IMR-90 (cell line): ENCODE data around the gene MTOR. TPM values are rescaled to one million over a fixed set of nuclear protein-coding genes. Genes with fewer than 3 reads are reported as not detected.

Experiments used
- ATAC-seq: fragments of 200-7000 bp; cut with Tn5 transposase; 2 replicates; pipeline ENCODE4 v1.9.1; 2020; ENCODE audit warnings: low read depth, mild to moderate bottlenecking, moderate library complexity
- BruUV-seq: library from RNA; stranded (reverse); fragments of 400-500 nt; replicated peaks from 2 replicates; lab custom pipeline; 2021; lab: Mats Ljungman, UMichigan
- CTCF ChIA-PET: fragments of 300-600 bp; formaldehyde crosslinking; extraction: SDS; loops from one replicate; lab custom pipeline; 2021; ENCODE audit warnings: antibody characterized with exemption; lab: Yijun Ruan, JAX
- POLR2A ChIA-PET: fragments of 300-600 bp; sonication (Branson Sonifier 250); formaldehyde crosslinking; loops from one replicate; lab custom pipeline; 2022; ENCODE audit warnings: antibody characterized with exemption; ENCODE audit not compliant: unreplicated experiment; lab: Charles Lee
- DNase-seq: peaks from one replicate; pipeline ENCODE4 v3.0.0; 2013
- H2AFZ ChIP-seq: replicated peaks from 2 replicates; pipeline ENCODE3; 2013; ENCODE audit warnings: low read length, mild to moderate bottlenecking; ENCODE audit not compliant: poor library complexity
- H2AK5ac ChIP-seq: 2 replicates; pipeline ENCODE4 v1.6.1; 2013; ENCODE audit warnings: low read depth, low read length, inconsistent platforms
- H2AK9ac ChIP-seq: replicated peaks from 2 replicates; pipeline ENCODE3; 2013; ENCODE audit warnings: mild to moderate bottlenecking, low read depth, low read length, moderate library complexity; ENCODE audit not compliant: poor library complexity
- H2BK120ac ChIP-seq: 2 replicates; pipeline ENCODE4 v1.6.1; 2013; ENCODE audit warnings: low read depth, low read length, inconsistent platforms
- H2BK15ac ChIP-seq: 3 replicates; pipeline ENCODE4 v1.6.1; 2013; ENCODE audit warnings: low read depth, low read length, inconsistent platforms
- H2BK20ac ChIP-seq: 2 replicates; pipeline ENCODE4 v1.6.1; 2013; ENCODE audit warnings: low read depth, mild to moderate bottlenecking, inconsistent platforms, low read length, moderate library complexity
- H2BK5ac ChIP-seq: 2 replicates; pipeline ENCODE4 v1.6.1; 2013; ENCODE audit warnings: mild to moderate bottlenecking, low read depth, low read length, inconsistent platforms; ENCODE audit not compliant: poor library complexity, severe bottlenecking
- H3K14ac ChIP-seq: replicated peaks from 2 replicates; pipeline ENCODE4 v1.6.1; 2013; ENCODE audit warnings: low read depth, low read length, inconsistent platforms
- H3K18ac ChIP-seq: 2 replicates; pipeline ENCODE4 v1.6.1; 2013; ENCODE audit warnings: low read depth, low read length, control low read depth
- H3K23ac ChIP-seq: 2 replicates; pipeline ENCODE4 v1.6.1; 2013; ENCODE audit warnings: low read depth, low read length, inconsistent platforms
- H3K27ac ChIP-seq: 2 replicates; pipeline ENCODE4 v1.5.1; 2013; ENCODE audit warnings: mild to moderate bottlenecking, control low read depth, low read length; ENCODE audit not compliant: insufficient read depth
- H3K27me3 ChIP-seq: 2 replicates; pipeline ENCODE4 v1.6.1; 2013; ENCODE audit warnings: low read length; ENCODE audit not compliant: control insufficient read depth, insufficient read depth
- H3K36me3 ChIP-seq: 2 replicates; pipeline ENCODE4 v1.6.1; 2013; ENCODE audit warnings: low read length, mixed read lengths; ENCODE audit not compliant: control insufficient read depth, insufficient read depth
- H3K4ac ChIP-seq: 2 replicates; pipeline ENCODE4 v1.6.1; 2013; ENCODE audit warnings: low read depth, low read length, inconsistent platforms
- H3K4me1 ChIP-seq: 2 replicates; pipeline ENCODE4 v1.6.1; 2013; ENCODE audit warnings: low read length, mixed read lengths; ENCODE audit not compliant: control insufficient read depth, insufficient read depth
- H3K4me2 ChIP-seq: 2 replicates; pipeline ENCODE4 v1.6.1; 2013; ENCODE audit warnings: low read depth, mild to moderate bottlenecking, control low read depth, low read length, moderate library complexity
- H3K4me3 ChIP-seq: 2 replicates; pipeline ENCODE4 v1.5.1; 2013; ENCODE audit warnings: low read depth, mild to moderate bottlenecking, control low read depth, low read length, moderate library complexity; ENCODE audit not compliant: insufficient read depth
- H3K56ac ChIP-seq: 2 replicates; pipeline ENCODE4 v1.6.1; 2013; ENCODE audit warnings: low read length, inconsistent platforms; ENCODE audit not compliant: insufficient read depth; ENCODE audit errors: extremely low read depth
- H3K79me1 ChIP-seq, 2 experiments: 2 replicates each; pipeline ENCODE4 v1.6.1; 2013; ENCODE audit warnings: low read length in 2 of 2, inconsistent platforms in 1 of 2, low read depth in 1 of 2
- H3K9ac ChIP-seq: 2 replicates; pipeline ENCODE4 v1.6.1; 2013; ENCODE audit warnings: low read depth, low read length, control low read depth
- H3K9me1 ChIP-seq: 2 replicates; pipeline ENCODE4 v1.6.1; 2013; ENCODE audit warnings: low read length, inconsistent platforms; ENCODE audit not compliant: insufficient read depth
- H3K9me3 ChIP-seq: 2 replicates; pipeline ENCODE4 v1.6.1; 2013; ENCODE audit warnings: low read length; ENCODE audit not compliant: control insufficient read depth, insufficient read depth
- H4K20me1 ChIP-seq: 2 replicates; pipeline ENCODE4 v1.6.1; 2013; ENCODE audit warnings: low read length, inconsistent platforms; ENCODE audit not compliant: insufficient read depth
- H4K5ac ChIP-seq: 2 replicates; pipeline ENCODE4 v1.6.1; 2013; ENCODE audit warnings: mild to moderate bottlenecking, low read depth, low read length, control low read depth
- H4K8ac ChIP-seq, 2 experiments: 2 replicates each; pipeline ENCODE4 v1.6.1; 2013; ENCODE audit warnings: low read depth in 2 of 2, low read length in 2 of 2, control low read depth in 1 of 2, inconsistent platforms in 1 of 2
- H4K91ac ChIP-seq: 2 replicates; pipeline ENCODE4 v1.6.1; 2013; ENCODE audit warnings: low read depth, low read length, inconsistent platforms; ENCODE audit not compliant: insufficient read depth
- CEBPB ChIP-seq: IDR thresholded peaks from 2 replicates; pipeline ENCODE4 v1.6.1; 2012; ENCODE audit warnings: low read depth, low read length, improper control_type of control experiment
- CHD1 ChIP-seq: IDR thresholded peaks from 2 replicates; pipeline ENCODE4 v1.6.1; 2012; ENCODE audit warnings: low read depth, low read length, improper control_type of control experiment
- ELK1 ChIP-seq: fragments of 150-350 bp; IDR thresholded peaks from 2 replicates; pipeline ENCODE4 v1.6.1; 2016; ENCODE audit warnings: low read depth, mild to moderate bottlenecking, low read length, moderate library complexity, borderline replicate concordance
- FOS ChIP-seq: fragments of 150-350 bp; IDR thresholded peaks from 2 replicates; pipeline ENCODE4 v1.6.1; 2016; ENCODE audit warnings: low read depth, low read length
- MAFK ChIP-seq: IDR thresholded peaks from 2 replicates; pipeline ENCODE4 v1.6.1; 2012; ENCODE audit warnings: low read depth, low read length, improper control_type of control experiment
- MAZ ChIP-seq: IDR thresholded peaks from 2 replicates; pipeline ENCODE4 v1.6.1; 2012; ENCODE audit warnings: low read depth, mild to moderate bottlenecking, low read length, improper control_type of control experiment, moderate library complexity, borderline replicate concordance
- NFE2L2 ChIP-seq: fragments of 150-350 bp; IDR thresholded peaks from 2 replicates; pipeline ENCODE4 v1.6.1; 2016; ENCODE audit warnings: low read depth, mild to moderate bottlenecking, low read length
- POLR2A ChIP-seq: IDR thresholded peaks from 2 replicates; pipeline ENCODE4 v1.6.1; 2012; ENCODE audit warnings: mild to moderate bottlenecking, low read depth, low read length
- RAD21 ChIP-seq: IDR thresholded peaks from 2 replicates; pipeline ENCODE4 v1.6.1; 2012; ENCODE audit warnings: low read length, improper control_type of control experiment
- RCOR1 ChIP-seq: IDR thresholded peaks from 2 replicates; pipeline ENCODE4 v1.6.1; 2012; ENCODE audit warnings: mild to moderate bottlenecking, low read length, improper control_type of control experiment; ENCODE audit not compliant: insufficient replicate concordance
- RFX5 ChIP-seq: IDR thresholded peaks from 2 replicates; pipeline ENCODE4 v1.8.0; 2012; ENCODE audit warnings: low read depth, mild to moderate bottlenecking, low read length, moderate library complexity
- WGBS, 2 experiments: methylation state at CpG; one replicate each; pipeline versions ENCODE4 v1.1.5 to v1.1.7; 2013; ENCODE audit warnings: missing lambda C conversion rate in 2 of 2; ENCODE audit not compliant: insufficient read length in 1 of 2; ENCODE audit errors: extremely low coverage in 2 of 2; 5-methylcytosine and 5-hydroxymethylcytosine counted together
- dilution Hi-C: fragments of 300-500 bp; cut with HindIII; formaldehyde crosslinking; loops from one replicate; pipeline ENCODE4 v1.14.3; 2018; ENCODE audit warnings: low sequenced_read_pairs; ENCODE audit not compliant: unreplicated experiment
- in situ Hi-C: fragments of 300-500 bp; cut with MboI; formaldehyde crosslinking; loops from 3 replicates; pipeline ENCODE4 v1.14.3; 2019; ENCODE audit warnings: low sequenced_read_pairs, inconsistent platforms, mixed read lengths
- intact Hi-C: fragments of 100-400 bp; cut with micrococcal nuclease; formaldehyde crosslinking; loops from 2 replicates; pipeline ENCODE4 v1.10.0; 2022
- polyA plus RNA-seq, 3 experiments: library from polyadenylated mRNA; depleted of rRNA; stranded (reverse); fragments of >200 nt; gene quantifications; 2 replicates each; pipeline ENCODE4 v1.2.3, GENCODE V29; 2012; ENCODE audit warnings: low replicate concordance in 1 of 3
- total RNA-seq: library from RNA; depleted of rRNA; stranded (reverse); fragments of >200 nt; gene quantifications from 2 replicates; pipeline ENCODE4 v1.2.3, GENCODE V29; 2012
- TF ChIP-seq, protein P1 (sequence below): fragments of 150-350 bp; IDR thresholded peaks from 2 replicates; pipeline ENCODE4 v1.6.1; 2017; ENCODE audit warnings: mild to moderate bottlenecking, antibody characterized with exemption, low read length, low read depth

MTOR gene
- total and polyA plus RNA-seq, 2 of the 4 experiments (the other 2 are of a cell fraction) = 19.2 to 36.7 TPM

DNA sequence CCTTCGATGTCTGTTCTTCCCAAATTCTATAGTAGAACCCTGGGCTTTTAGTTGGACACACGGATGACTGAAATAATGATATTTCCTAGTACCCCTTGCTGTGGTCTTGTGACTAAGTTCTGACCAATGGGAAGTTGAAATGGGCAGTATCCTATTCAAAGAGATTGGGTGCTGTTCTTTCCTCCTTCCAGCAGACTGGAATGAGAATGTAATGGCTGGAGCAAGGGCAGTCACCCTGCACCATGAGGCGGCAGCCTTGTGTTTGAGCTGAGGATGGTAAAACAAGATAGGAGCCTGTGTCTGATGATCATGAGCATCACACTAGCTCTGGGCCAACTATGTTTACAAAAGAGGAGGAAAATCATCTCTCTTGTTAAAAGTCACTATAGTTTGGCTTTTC is 197.4 kb downstream of the MTOR start:
- no TSS peak for BruUV-seq
- CTCF ChIA-PET = no interaction called here
- WGBS, 2 experiments = no CpG with 5 or more reads among the region's 3 CpGs

More for the DNA sequence above, 197.4 kb downstream of the MTOR start:
- Histone ChIP-seq H4K20me1 (no peaks in the 10 kb centered on the region), H3K79me1 (peaks cover 22 to 24% of the 10 kb centered on the region in 2 experiments), H2AK5ac (no peak overlapping the region), H3K27ac (no peak overlapping the region), H3K14ac (no peak overlapping the region), H2BK15ac (no peak overlapping the region), H3K18ac (no peak overlapping the region), H3K23ac (no peak overlapping the region), H2AK9ac (no peak overlapping the region), H3K9ac (no peak overlapping the region), H4K91ac (no peak overlapping the region), H2BK120ac (no peak overlapping the region), H3K4ac (no peak overlapping the region), H2BK20ac (no peak overlapping the region), H3K56ac (no peak overlapping the region), H3K9me3 (no peaks in the 10 kb centered on the region), H3K4me3 (no peak overlapping the region), H2BK5ac (no peak overlapping the region), H3K4me1 (peaks cover 3% of the 10 kb centered on the region), H4K5ac (no peak overlapping the region), H4K8ac (no peak overlapping the region), H3K27me3 (no peaks in the 10 kb centered on the region), H3K9me1 (peaks cover 6% of the 10 kb centered on the region; the same call in 1 of the 2 replicates), H2AFZ (no peak overlapping the region), H3K4me2 (no peak overlapping the region), H3K36me3 (peaks cover 48% of the 10 kb centered on the region)
- ATAC-seq = no peak
- intact Hi-C loops (loop anchor here (2.0 kb wide), 1 partner anchor 28 kb away; no protein-coding TSS in a partner anchor), dilution Hi-C loops (no loop called here), in situ Hi-C loops (no loop called here)
- POLR2A ChIA-PET = no interaction called here
- TF ChIP-seq CEBPB (no peak), ELK1 (no peak), NFE2L2 (no peak), MAFK (no peak), RAD21 (no peak), FOS (no peak), CHD1 (no peak), POLR2A (no peak), MAZ (no peak), RCOR1 (no peak), RFX5 (no peak)
- TF ChIP-seq, protein P1, sequence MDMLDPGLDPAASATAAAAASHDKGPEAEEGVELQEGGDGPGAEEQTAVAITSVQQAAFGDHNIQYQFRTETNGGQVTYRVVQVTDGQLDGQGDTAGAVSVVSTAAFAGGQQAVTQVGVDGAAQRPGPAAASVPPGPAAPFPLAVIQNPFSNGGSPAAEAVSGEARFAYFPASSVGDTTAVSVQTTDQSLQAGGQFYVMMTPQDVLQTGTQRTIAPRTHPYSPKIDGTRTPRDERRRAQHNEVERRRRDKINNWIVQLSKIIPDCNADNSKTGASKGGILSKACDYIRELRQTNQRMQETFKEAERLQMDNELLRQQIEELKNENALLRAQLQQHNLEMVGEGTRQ = no peak
- no peak for DNase-seq
